NCI-H774 (cell line): ENCODE measurements around the gene NLK.
A peak's percentile ranks its signal among the peaks of the same experiment; 100 is the strongest.
"Not testable (repeated sequence)": the region's sequence is repeated elsewhere in the genome, so short reads cannot be mapped to it uniquely, and the experiment has no call there.

Source experiments
- DNase-seq: peaks from one replicate; lab custom pipeline; 2025; lab: John Stamatoyannopoulos, UW

Gene NLK

DNA sequence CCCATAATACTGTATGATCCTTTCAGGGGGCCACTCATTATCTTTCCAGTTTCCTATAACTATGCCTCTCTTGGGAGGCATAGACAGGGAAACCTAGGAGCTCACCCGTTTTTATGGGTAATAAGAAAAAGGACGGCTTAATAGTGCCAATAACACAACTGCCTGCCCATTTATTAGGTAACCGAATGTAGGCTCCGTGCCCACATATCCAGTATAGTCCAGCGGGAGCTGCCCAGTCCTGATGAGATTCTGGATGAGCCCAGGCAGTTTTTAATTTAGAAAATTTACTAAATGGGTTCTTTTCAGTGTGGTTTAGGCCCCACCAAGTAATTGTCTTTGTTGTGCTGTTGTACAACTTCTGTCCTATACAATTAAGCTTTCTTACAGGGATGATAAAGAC, 189.1 kb downstream of the NLK start:
- DNase-seq = not testable (repeated sequence)

DNA sequence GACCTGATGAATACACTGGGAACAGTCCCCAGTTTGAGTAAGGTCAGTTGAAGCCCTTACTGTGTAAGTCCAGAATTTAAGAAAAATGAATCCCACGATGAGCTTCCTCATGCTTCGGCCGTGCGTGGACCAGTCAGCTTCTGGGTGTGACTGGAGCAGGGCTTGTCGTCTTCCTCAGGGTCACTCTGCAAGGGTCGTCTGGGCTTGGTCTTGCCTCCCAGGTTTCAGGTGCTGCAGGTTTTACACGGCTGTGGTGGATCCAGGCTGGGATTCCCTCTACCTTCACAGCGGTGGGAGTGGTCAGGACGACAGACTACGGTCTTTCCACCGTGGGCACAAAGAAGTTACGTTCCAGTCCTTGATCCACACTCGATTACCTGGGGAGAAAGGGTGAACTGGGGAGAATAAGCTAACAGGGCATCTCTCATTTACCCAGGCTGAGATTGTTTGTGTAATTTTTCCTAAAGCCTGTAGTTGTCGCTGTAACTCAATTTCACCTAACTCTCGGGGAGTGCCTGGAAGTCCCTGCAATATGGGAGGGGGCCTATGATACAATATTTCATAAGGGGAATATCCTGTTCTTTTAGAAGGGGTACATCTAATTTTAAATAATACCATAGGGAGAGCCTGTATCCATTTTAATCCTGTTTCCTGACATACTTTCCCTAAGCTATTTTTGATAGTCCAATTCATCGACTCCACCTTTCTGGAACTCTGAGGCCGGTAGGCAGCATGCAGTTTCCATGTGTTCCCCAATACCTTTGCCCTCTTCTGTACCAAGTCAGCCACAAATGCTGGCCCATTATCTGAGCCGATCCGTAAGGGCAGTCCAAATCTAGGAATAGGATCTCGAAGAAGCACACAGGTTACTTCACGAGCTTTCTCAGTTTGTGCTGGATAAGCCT, 190.7 kb downstream of the NLK start:
- peak; percentile 43 for DNase-seq

DNA sequence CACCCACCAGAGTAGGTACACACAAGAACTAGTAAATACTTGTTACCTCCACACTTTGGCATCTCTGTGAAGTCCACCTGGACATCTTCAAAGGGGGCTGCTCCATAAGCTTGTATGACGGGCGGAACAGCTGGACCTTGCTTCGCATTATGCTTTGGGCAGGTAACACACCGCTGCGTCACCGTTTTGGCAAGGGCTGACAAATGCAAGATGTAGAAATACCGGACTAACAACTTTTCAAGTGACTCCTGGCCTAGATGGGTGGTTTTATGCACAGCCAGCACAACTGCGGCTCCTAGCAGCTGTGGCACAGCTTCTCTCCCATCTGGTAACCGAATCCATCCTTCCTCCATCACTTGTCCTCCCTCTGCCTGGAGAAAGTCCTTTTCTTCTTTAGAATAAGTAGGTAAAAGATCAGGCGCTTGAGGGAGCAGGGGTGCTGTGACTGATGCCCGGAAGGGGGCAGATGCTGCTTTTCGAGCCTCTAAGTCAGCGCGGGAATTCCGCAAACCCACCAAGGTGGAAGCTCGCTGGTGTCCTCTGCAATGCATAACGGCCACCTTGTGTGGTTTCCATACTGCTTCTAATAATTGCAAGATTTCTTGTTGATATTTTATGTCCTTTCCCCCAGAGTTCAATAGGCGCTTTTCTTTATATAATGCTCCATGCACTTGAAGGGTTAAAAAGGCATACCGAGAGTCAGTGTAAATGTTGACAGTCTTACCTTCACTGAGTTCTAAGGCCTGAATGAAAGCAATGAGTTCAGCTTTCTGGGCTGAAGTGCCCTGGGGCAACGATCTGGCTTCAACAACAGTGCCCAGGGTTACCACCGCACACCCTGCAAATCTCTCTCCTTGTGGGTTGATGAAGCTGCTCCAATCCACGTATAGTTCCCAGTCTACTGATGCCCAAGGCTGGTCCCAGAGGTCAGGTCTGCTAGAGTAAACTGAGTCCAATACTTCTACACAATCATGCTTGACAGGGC, 191.7 kb downstream of the NLK start:
- DNase-seq = peak; percentile 69

- DNase-seq = not testable (repeated sequence)
These were observed 192.7 kb downstream of the NLK start for GRCh38 chr17:28235066-28235700.

- DNase-seq = not testable (repeated sequence)
These were observed 193.7 kb downstream of the NLK start for GRCh38 chr17:28236033-28236653.

- not testable (repeated sequence) for DNase-seq
These were observed 196.2 kb downstream of the NLK start for GRCh38 chr17:28238547-28239270.

- DNase-seq = no peak
These were observed 196.8 kb downstream of the NLK start for GRCh38 chr17:28239271-28239624.

GRCh38 chr17:28240688-28241340, 198.3 kb downstream of the NLK start:
- DNase-seq = no peak

DNA sequence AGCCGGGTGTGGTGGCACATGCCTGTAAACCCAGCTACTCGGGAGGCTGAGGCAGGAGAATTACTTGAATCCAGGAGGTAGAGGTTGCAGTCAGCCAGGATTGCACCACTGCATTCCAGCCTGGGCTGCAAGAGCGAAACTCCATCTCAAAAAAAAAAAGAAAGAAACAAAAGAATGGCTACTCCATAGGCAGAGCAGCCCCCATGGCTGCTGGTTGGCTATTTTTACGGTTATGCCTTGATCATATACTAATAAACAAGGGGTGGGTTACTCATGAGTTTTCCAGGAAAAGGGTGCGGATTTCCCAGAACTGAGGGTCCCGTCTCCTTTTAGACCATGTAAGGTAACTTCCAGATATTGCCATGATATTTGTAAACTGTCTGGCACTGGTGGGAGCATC, 200.3 kb downstream of the NLK start:
- DNase-seq = no peak

DNA sequence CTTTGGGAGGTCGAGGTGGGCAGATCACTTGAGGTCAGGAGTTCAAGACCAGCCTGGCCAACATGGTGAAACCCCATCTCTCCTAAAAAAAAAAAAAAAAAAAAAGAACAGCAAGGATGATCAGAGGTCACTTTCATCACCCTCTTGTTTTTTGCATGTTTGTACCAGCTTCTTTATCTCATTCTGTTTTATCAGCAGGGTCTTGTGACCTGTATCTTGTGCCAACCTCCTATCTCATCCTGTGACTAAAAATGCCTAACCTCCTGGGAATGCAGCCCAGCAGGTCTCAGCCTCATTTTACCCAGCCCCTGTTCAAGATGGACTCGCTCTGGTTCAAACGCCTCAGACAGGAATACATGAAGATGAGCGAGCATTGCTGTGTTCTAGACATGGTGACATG, 200.8 kb downstream of the NLK start:
- not testable (repeated sequence) for DNase-seq

DNA sequence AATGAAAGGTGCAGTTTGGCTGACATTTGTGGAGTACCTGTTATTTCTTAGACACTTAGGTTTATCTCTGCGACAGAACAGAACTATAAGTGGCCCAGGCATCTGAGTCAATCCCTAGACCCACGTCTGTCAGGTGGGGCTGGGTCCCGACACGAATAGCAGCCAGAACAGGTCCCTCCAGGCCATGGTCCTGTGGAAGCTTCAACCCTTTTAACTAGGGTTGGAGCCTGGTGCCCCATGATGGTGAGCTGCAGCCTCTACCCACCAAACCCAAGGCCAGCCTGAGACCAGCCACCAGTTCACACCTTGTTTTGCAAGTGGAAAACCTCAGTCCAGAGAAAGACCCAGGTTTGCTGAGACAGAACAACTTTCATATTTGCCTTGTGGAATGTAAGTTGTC, 202.0 kb downstream of the NLK start:
- no peak for DNase-seq
